ENCODE results near the gene SRSF6. TPM values are rescaled to one million over a fixed set of nuclear protein-coding genes. Genes with fewer than 3 reads are reported as not detected.

SRSF6 gene
- polyA plus RNA-seq, 2 donors, result 68.9 to 106 TPM

DNA sequence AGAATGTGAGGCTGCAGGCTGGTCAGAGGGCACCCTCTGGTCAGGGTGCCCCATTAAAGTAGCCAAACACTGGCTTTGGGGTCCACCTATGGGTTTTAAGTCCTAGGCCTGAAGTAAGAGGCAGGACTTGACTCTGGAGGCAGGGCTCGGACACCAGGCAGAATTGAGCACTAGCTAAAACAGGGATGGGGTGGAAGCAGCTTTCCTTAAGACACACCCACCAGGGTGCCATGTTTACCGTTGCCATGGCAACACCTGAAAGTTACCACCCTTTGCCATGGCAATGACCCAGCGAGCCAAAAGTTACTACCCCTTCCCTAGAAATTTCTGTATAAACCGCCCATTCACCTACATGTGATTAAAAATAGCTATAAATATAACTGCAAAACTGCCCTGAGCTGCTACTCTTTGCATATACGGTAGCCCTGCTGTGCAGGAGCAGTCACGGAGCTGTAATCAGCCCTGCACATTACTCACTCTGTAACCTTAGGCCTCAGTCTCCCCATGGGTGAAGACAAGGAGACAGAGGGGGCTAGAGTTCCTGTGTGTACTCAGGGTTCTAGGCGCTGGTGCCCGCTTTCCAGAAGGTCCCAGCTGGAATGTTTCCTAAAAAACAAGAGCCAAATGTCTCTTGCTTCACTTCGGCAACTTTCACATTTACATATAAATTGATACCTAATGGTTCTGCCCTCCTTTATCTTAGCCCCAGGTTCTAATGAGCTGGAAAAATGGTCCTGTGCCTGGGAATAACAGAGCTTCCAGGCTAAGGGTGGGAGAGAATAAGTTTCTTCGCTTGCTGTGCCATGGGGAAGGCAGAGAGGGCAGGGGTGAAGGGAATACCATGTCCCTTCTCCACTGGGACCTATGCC, 27.2 kb upstream of the SRSF6 start:
- 47 to 48% methylated on average over 10 of the region's 10 CpGs for WGBS, 2 donors

DNA sequence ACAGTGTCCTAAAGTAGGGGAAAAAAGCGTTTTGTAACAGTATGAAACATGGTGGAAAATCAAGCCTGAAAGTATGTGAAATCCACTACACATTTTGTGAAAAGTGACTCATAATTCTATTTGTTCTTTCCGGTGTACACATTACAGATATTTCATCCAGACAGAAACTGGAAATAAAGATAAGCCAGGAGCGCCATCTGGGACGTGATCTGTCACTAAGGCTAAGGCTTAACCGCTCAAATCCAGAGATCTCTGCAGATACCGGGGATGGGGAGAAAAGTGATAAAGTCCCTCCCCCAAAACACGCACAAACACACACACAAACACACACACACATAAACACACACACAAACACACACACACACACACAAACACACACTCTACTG, 26.6 kb upstream of the SRSF6 start:
- no peak overlapping the region for H3K27ac ChIP-seq (ENCODE audit: low read depth in 2 of 2, low read length in 1 of 2)
- H3K27me3 ChIP-seq (ENCODE audit: control insufficient read depth in 1 of 2, insufficient read depth in 2 of 2, low read length in 2 of 2), result peaks cover 0 to 3% of the 10 kb centered on the region in 2 donors
- H3K36me3 ChIP-seq (ENCODE audit: control insufficient read depth in 2 of 2, insufficient read depth in 2 of 2, low read length in 1 of 2), result no peaks in the 10 kb centered on the region
- H3K4me1 ChIP-seq (ENCODE audit: control insufficient read depth in 2 of 2, insufficient read depth in 2 of 2, low read length in 1 of 2), result no peaks in the 10 kb centered on the region
- 62 to 71% methylated on average over 7 of the region's 7 CpGs for WGBS, 2 donors
- H3K9me3 ChIP-seq (ENCODE audit: control insufficient read depth in 2 of 2, insufficient read depth in 1 of 2, low read depth in 1 of 2, low read length in 1 of 2), result no peaks in the 10 kb centered on the region
- H3K4me3 ChIP-seq (ENCODE audit: low read depth in 1 of 2, low read length in 2 of 2), result no peak overlapping the region

More for the DNA sequence above, 27.2 kb upstream of the SRSF6 start:
- H3K36me3 ChIP-seq (ENCODE audit: control insufficient read depth in 2 of 2, insufficient read depth in 2 of 2, low read length in 1 of 2), result no peaks in the 10 kb centered on the region
- no peak overlapping the region for H3K4me3 ChIP-seq (ENCODE audit: low read depth in 1 of 2, low read length in 2 of 2)
- no peaks in the 10 kb centered on the region for H3K9me3 ChIP-seq (ENCODE audit: control insufficient read depth in 2 of 2, insufficient read depth in 1 of 2, low read depth in 1 of 2, low read length in 1 of 2)
- no peaks in the 10 kb centered on the region for H3K4me1 ChIP-seq (ENCODE audit: control insufficient read depth in 2 of 2, insufficient read depth in 2 of 2, low read length in 1 of 2)
- peaks cover 0 to 3% of the 10 kb centered on the region in 2 donors for H3K27me3 ChIP-seq (ENCODE audit: control insufficient read depth in 1 of 2, insufficient read depth in 2 of 2, low read length in 2 of 2)
- H3K27ac ChIP-seq (ENCODE audit: low read depth in 2 of 2, low read length in 1 of 2), result no peak overlapping the region

DNA sequence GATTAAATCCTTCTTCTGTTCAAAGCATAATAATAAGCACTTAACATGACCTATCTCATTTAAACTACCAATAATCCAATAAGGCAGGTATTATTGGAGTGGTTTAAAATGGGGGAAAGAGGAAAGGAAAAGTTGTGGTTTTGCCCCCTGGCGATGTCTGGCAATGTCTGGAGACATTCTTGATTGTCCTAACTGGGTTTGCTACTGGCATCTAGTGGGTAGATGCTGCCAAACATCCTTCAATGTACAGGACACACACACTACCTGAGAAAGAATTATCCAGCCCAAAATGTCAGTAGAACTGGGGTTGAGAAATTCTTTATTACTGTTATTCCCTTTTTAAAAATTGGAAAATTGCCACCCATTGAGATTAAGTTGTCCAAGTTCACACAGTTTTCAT, 25.2 kb upstream of the SRSF6 start:
- Histone ChIP-seq H3K9me3 (ENCODE audit: control insufficient read depth in 2 of 2, insufficient read depth in 1 of 2, low read depth in 1 of 2, low read length in 1 of 2) (no peaks in the 10 kb centered on the region), H3K27me3 (ENCODE audit: control insufficient read depth in 1 of 2, insufficient read depth in 2 of 2, low read length in 2 of 2) (peaks cover 0 to 7% of the 10 kb centered on the region in 2 donors), H3K4me1 (ENCODE audit: control insufficient read depth in 2 of 2, insufficient read depth in 2 of 2, low read length in 1 of 2) (no peaks in the 10 kb centered on the region), H3K27ac (ENCODE audit: low read depth in 2 of 2, low read length in 1 of 2) (no peak overlapping the region), H3K36me3 (ENCODE audit: control insufficient read depth in 2 of 2, insufficient read depth in 2 of 2, low read length in 1 of 2) (no peaks in the 10 kb centered on the region), H3K4me3 (ENCODE audit: low read depth in 1 of 2, low read length in 2 of 2) (no peak overlapping the region)
- WGBS, 2 donors, result 80 to 89% methylated on average over 1 of the region's 1 CpG

DNA sequence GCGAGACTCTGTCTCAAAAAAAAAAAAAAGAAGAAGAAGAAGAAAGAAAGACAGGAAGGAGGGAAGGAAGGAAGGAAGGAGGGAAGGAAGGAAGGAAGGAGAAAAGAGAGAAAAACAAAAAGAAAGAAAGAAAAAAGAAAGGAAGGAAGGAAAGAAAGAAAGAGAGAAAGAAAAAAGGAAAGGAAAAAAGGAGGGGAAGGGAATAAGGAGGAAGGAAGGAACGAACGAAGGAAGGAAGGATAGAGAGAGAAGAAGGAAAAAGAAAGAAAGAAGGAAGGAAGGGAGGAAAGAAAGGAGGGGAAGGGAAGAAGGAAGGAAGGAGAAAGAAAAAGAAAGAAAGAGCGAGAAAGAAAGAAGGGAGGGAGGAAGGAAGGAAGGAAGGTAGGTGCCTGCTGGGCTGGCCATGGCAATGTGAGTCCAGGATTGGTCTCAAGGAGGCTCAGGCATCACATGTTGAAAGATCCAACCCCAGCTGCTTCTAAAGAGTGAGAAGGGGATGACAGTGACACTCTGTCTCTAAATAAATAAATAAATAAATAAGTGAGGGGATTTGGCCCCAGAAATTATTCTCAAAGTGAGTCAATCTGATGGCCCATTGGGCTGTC, 24.3 kb upstream of the SRSF6 start:
- 86 to 89% methylated on average over 4 of the region's 4 CpGs for WGBS, 2 donors
- H3K36me3 ChIP-seq (ENCODE audit: control insufficient read depth in 2 of 2, insufficient read depth in 2 of 2, low read length in 1 of 2), result no peaks in the 10 kb centered on the region

DNA sequence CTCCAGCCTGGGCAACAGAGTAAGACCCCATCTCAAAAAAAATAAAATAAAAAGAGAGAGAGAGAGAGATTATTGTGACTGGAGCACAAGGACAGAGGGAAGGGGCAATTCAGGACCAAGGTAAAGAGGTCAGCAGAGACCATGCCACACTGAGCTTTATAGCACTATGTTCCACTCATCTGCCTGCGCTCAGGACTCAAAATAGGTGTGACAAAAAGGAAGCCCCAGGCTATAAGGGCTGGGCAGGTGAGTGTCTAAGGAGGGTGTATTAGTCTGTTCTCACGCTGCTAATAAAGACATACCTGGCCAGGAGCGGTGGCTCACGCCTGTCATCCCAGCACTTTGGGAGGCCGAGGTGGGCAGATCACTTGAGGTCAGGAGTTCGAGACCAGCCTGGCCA, 23.1 kb upstream of the SRSF6 start:
- H3K27ac ChIP-seq (ENCODE audit: low read depth in 2 of 2, low read length in 1 of 2), result no peak overlapping the region
- H3K4me1 ChIP-seq (ENCODE audit: control insufficient read depth in 2 of 2, insufficient read depth in 2 of 2, low read length in 1 of 2), result no peaks in the 10 kb centered on the region
- peaks cover 0 to 7% of the 10 kb centered on the region in 2 donors for H3K27me3 ChIP-seq (ENCODE audit: control insufficient read depth in 1 of 2, insufficient read depth in 2 of 2, low read length in 2 of 2)
- no peak overlapping the region for H3K4me3 ChIP-seq (ENCODE audit: low read depth in 1 of 2, low read length in 2 of 2)
- WGBS, 2 donors, result 84 to 91% methylated on average over 6 of the region's 6 CpGs
- no peaks in the 10 kb centered on the region for H3K36me3 ChIP-seq (ENCODE audit: control insufficient read depth in 2 of 2, insufficient read depth in 2 of 2, low read length in 1 of 2)
- peaks cover 0 to 4% of the 10 kb centered on the region in 2 donors for H3K9me3 ChIP-seq (ENCODE audit: control insufficient read depth in 2 of 2, insufficient read depth in 1 of 2, low read depth in 1 of 2, low read length in 1 of 2)

More for the DNA sequence above, 24.3 kb upstream of the SRSF6 start:
- Histone ChIP-seq H3K27ac (ENCODE audit: low read depth in 2 of 2, low read length in 1 of 2) (no peak overlapping the region), H3K4me1 (ENCODE audit: control insufficient read depth in 2 of 2, insufficient read depth in 2 of 2, low read length in 1 of 2) (no peaks in the 10 kb centered on the region), H3K9me3 (ENCODE audit: control insufficient read depth in 2 of 2, insufficient read depth in 1 of 2, low read depth in 1 of 2, low read length in 1 of 2) (no peaks in the 10 kb centered on the region), H3K4me3 (ENCODE audit: low read depth in 1 of 2, low read length in 2 of 2) (no peak overlapping the region), H3K27me3 (ENCODE audit: control insufficient read depth in 1 of 2, insufficient read depth in 2 of 2, low read length in 2 of 2) (peaks cover 0 to 7% of the 10 kb centered on the region in 2 donors)

DNA sequence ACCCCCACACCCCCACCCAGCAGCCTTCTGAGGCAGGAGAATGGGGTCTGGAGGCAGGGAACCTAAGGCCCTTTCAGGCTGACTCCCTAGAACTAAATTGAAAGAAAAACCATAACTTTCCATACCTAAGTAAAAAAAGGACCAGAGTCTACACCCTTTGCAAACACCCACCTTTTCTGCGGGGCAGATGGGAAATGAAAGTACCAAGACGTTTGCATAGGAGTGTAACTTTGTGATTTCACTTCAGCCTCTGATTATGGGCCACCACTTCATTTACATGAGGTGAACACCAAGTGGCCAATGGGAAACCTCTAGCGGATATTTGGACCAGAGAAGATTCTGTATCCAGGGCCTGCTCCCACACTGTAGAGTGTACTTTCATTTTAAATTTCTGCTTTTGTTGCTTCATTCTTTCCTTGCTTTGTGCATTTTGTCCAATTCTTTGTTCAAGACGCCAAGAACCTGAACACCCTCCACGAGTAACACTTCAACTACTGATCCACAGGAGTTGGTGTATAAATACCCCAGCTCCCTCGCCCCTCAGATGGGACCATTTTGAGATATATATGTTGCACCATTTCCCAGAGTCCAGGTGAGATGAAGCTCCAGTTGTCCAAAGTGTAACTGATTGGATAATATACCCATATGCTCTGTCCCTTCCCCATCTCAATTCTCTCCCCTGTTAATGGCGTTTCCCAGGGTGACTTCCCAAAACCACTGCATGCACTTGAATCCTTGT, 18.9 kb upstream of the SRSF6 start:
- Histone ChIP-seq H3K9me3 (ENCODE audit: control insufficient read depth in 2 of 2, insufficient read depth in 1 of 2, low read depth in 1 of 2, low read length in 1 of 2) (peaks cover 0 to 4% of the 10 kb centered on the region in 2 donors), H3K4me3 (ENCODE audit: low read depth in 1 of 2, low read length in 2 of 2) (no peak overlapping the region), H3K36me3 (ENCODE audit: control insufficient read depth in 2 of 2, insufficient read depth in 2 of 2, low read length in 1 of 2) (no peaks in the 10 kb centered on the region), H3K27ac (ENCODE audit: low read depth in 2 of 2, low read length in 1 of 2) (no peak overlapping the region), H3K4me1 (ENCODE audit: control insufficient read depth in 2 of 2, insufficient read depth in 2 of 2, low read length in 1 of 2) (no peaks in the 10 kb centered on the region), H3K27me3 (ENCODE audit: control insufficient read depth in 1 of 2, insufficient read depth in 2 of 2, low read length in 2 of 2) (peaks cover 0 to 4% of the 10 kb centered on the region in 2 donors)
- 73 to 78% methylated on average over 7 of the region's 7 CpGs for WGBS, 2 donors

DNA sequence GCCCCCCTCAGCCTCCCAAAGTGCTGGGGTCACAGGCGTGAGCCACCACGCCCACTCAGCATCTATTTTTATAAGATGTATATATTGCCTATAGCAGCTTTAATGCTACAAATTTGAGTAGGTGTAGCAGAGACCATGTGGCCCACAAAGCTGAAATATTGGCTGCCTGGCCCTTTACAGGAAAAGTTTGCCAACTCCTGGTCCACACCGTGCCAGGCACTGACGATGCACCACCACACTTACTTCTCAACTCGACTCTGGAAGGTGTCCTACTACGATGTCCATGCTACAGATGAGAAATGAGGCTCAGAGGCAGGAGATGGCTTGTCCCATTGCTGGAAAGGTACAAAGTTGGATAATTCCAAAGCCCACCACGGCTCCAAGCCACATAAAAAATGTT, 17.2 kb upstream of the SRSF6 start:
- H3K27ac ChIP-seq (ENCODE audit: low read depth in 2 of 2, low read length in 1 of 2), result no peak overlapping the region
- no peak overlapping the region for H3K4me3 ChIP-seq (ENCODE audit: low read depth in 1 of 2, low read length in 2 of 2)
- peaks cover 0 to 4% of the 10 kb centered on the region in 2 donors for H3K27me3 ChIP-seq (ENCODE audit: control insufficient read depth in 1 of 2, insufficient read depth in 2 of 2, low read length in 2 of 2)
- 78 to 82% methylated on average over 7 of the region's 7 CpGs for WGBS, 2 donors
- H3K36me3 ChIP-seq (ENCODE audit: control insufficient read depth in 2 of 2, insufficient read depth in 2 of 2, low read length in 1 of 2), result no peaks in the 10 kb centered on the region
- peaks cover 0 to 4% of the 10 kb centered on the region in 2 donors for H3K9me3 ChIP-seq (ENCODE audit: control insufficient read depth in 2 of 2, insufficient read depth in 1 of 2, low read depth in 1 of 2, low read length in 1 of 2)
- no peaks in the 10 kb centered on the region for H3K4me1 ChIP-seq (ENCODE audit: control insufficient read depth in 2 of 2, insufficient read depth in 2 of 2, low read length in 1 of 2)

DNA sequence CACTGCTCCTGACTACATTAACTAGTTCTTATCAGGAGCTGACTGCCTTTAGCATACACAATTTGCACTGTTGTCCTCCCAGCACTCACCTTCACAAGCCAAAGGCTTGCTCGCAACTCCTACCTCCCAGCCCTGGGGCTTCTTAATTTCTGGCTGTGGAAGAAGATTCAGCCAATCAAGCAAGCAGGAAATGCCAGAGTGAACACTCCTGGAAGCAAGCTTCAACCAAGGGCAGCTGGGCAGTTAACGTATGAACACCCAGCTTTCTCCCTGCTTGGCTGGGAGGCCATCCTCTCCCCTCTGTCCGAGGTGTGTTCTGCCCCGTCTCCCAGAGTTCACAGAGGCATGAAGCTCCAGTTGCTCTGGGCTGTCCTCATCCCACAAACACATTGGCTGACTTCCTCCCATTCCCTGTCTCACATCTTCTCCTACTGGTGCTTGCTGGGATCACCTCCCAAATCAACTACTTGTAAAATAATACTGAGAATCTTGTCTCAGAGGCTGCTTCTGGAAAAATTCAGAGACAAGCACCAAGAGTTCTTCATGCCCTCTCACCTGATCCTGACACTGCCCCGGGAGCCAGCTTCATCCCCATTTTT, 15.3 kb upstream of the SRSF6 start:
- 42 to 45% methylated on average over 5 of the region's 5 CpGs for WGBS, 2 donors
- H3K27ac ChIP-seq (ENCODE audit: low read depth in 2 of 2, low read length in 1 of 2), result no peak overlapping the region
- no peaks in the 10 kb centered on the region for H3K4me1 ChIP-seq (ENCODE audit: control insufficient read depth in 2 of 2, insufficient read depth in 2 of 2, low read length in 1 of 2)
- no peaks in the 10 kb centered on the region for H3K36me3 ChIP-seq (ENCODE audit: control insufficient read depth in 2 of 2, insufficient read depth in 2 of 2, low read length in 1 of 2)
- peaks cover 0 to 4% of the 10 kb centered on the region in 2 donors for H3K9me3 ChIP-seq (ENCODE audit: control insufficient read depth in 2 of 2, insufficient read depth in 1 of 2, low read depth in 1 of 2, low read length in 1 of 2)
- H3K27me3 ChIP-seq (ENCODE audit: control insufficient read depth in 1 of 2, insufficient read depth in 2 of 2, low read length in 2 of 2), result no peaks in the 10 kb centered on the region
- H3K4me3 ChIP-seq (ENCODE audit: low read depth in 1 of 2, low read length in 2 of 2), result no peak overlapping the region

DNA sequence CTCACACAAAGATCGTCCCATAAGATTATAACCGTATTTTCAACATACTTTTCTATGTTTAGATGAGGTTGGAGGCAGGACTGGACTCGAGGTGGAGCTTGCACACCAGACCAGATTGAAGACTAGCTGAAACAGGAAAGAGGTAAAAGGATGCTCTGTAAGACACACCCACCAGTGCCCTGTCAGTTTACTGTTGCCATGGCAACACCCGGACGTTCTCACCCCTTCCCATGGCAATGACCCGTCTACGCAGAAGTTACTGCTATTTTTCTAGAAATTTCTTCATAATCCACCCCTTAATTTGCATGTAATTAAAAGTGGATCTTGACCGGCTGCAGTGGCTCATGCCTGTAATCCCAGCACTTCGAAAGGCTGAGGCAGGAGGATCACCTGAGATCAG, 13.6 kb upstream of the SRSF6 start:
- 65 to 66% methylated on average over 9 of the region's 9 CpGs for WGBS, 2 donors

More for the DNA sequence above, 13.6 kb upstream of the SRSF6 start:
- H3K4me3 ChIP-seq (ENCODE audit: low read depth in 1 of 2, low read length in 2 of 2), result no peak overlapping the region
- H3K27ac ChIP-seq (ENCODE audit: low read depth in 2 of 2, low read length in 1 of 2), result no peak overlapping the region
- no peaks in the 10 kb centered on the region for H3K4me1 ChIP-seq (ENCODE audit: control insufficient read depth in 2 of 2, insufficient read depth in 2 of 2, low read length in 1 of 2)
- H3K36me3 ChIP-seq (ENCODE audit: control insufficient read depth in 2 of 2, insufficient read depth in 2 of 2, low read length in 1 of 2), result no peaks in the 10 kb centered on the region
- no peaks in the 10 kb centered on the region for H3K27me3 ChIP-seq (ENCODE audit: control insufficient read depth in 1 of 2, insufficient read depth in 2 of 2, low read length in 2 of 2)
- H3K9me3 ChIP-seq (ENCODE audit: control insufficient read depth in 2 of 2, insufficient read depth in 1 of 2, low read depth in 1 of 2, low read length in 1 of 2), result peaks cover 0 to 3% of the 10 kb centered on the region in 2 donors

Data from esophagus (tissue), 2 donors.